HG03135 (cell line): ENCODE data around the gene LMNB1.

Experiments used
- ATAC-seq: cut with Tn5 transposase; IDR thresholded peaks from one replicate; pipeline ENCODE4 v1.9.1; 2021; ENCODE audit warnings: mild to moderate bottlenecking, moderate library complexity; ENCODE audit not compliant: unreplicated experiment

Gene LMNB1

DNA sequence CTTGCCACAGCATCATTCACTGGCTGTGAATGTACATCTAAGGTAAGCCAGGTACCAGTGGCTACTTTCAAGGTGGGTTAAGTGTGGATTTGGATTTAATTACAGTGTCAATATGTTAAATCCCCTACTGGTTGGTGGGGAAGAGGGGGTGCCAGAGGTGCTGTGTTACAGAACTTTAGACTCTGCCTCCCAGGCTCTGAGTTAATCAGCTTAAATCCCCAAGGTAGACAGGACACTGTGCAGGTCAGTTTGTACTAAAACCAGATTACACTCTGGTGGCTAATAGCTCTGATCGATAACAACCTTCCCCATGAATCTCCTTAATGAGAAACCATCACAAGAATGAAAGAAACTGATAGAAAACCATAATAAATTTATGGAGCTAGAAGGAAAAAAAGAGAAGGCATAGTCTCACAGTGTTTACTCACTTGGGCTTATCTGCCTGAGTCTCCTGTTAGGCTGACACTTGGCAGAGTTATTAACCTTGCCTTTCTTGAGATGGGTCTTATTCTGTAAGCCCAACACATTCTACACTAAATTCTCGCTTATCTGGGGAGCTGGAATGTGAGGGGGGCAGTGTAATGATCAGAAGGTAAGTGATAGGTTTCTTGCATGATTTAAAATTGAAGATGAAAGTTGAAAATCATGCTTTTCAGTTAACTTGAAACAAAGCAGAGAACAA lies 106.8 kb downstream of the LMNB1 start:
- no peak for ATAC-seq

DNA sequence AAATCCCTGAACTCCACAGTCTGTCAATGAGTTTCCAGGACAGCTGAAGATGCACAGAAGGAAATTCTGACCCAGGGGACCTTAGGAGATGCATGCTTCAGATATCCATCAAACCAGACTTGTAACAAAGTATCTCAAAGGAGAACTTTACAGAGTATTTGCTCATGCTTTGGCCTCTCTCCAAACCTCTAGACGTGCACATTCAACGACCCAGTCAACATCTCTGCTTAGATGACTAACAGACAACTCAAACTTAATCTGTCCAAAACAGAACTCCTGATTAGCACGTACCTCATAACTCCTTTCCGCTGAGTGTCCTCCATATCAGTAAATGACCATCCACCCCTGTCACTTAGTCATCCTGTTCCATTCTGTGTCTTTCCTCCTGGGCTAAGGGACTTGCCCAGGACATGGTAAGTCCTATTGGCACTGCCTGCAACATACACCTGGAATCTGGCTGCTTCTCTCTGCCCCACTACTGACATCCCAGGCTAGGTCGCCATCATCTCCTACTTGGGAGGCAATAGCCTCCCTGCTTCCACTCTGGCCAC lies 107.4 kb downstream of the LMNB1 start:
- no peak for ATAC-seq
